K562 (cell line): ENCODE data around the gene ADD2. TPM values are rescaled to one million over a fixed set of nuclear protein-coding genes. Genes with fewer than 3 reads are reported as not detected.

Source experiments
- ATAC-seq: fragments of 200-7000 bp; cut with Tn5 transposase; 3 replicates; pipeline ENCODE4 v1.9.1; 2020; ENCODE audit warnings: moderate library complexity
- BruUV-seq: library from RNA; stranded (reverse); fragments of 400-500 nt; replicated peaks from 2 replicates; lab custom pipeline; 2021; lab: Mats Ljungman, UMichigan
- CTCF ChIA-PET: fragments of 300-600 bp; formaldehyde crosslinking; extraction: SDS; loops from one replicate; lab custom pipeline; 2021; ENCODE audit warnings: low intra/inter-chr PET ratio; lab: Yijun Ruan, JAX
- POLR2A ChIA-PET: fragments of 300-600, 350-650 bp; sonication (Branson Sonifier 250); formaldehyde crosslinking; extraction: SDS; loops from one replicate; lab custom pipeline; 2021; ENCODE audit warnings: antibody characterized with exemption, inconsistent platforms; lab: Yijun Ruan, JAX
- DNase-seq, 4 experiments: peaks; one replicate each; pipeline versions ENCODE4 v3.0.0 to v3.0.0-alpha.2; 2011 to 2018; ENCODE audit warnings: low spot score in 3 of 4, mixed read lengths in 3 of 4; ENCODE audit errors: extremely low read depth in 1 of 4
- FAIRE-seq: peaks from 2 replicates; lab custom pipeline; 2011; peaks lifted over from hg19 to GRCh38; lab: Jason Lieb, UNC
- H2AFZ ChIP-seq: 2 replicates; pipeline ENCODE4 v1.6.0; 2011; ENCODE audit warnings: low read depth, low read length, control low read depth, inconsistent platforms
- H3K27ac ChIP-seq: fragments of 200-600 bp; 3 replicates; pipeline ENCODE4 v1.8.0; 2011; ENCODE audit warnings: low read depth, mild to moderate bottlenecking, control low read depth, inconsistent platforms, low read length, moderate library complexity, mixed read lengths; ENCODE audit errors: extremely low read depth
- H3K27me3 ChIP-seq, 2 experiments: fragments of 300-600 bp in 1 of 2; 2 replicates in 1 of 2; 3 replicates in 1 of 2; pipeline versions ENCODE4 v1.6.0 to v1.8.0; 2011; ENCODE audit warnings: inconsistent platforms in 2 of 2, low read length in 2 of 2, mild to moderate bottlenecking in 1 of 2, mixed read lengths in 1 of 2, moderate library complexity in 1 of 2; ENCODE audit not compliant: control insufficient read depth in 2 of 2, insufficient read depth in 2 of 2
- H3K36me3 ChIP-seq: fragments of 300-600 bp; 3 replicates; pipeline ENCODE4 v1.8.0; 2011; ENCODE audit warnings: mild to moderate bottlenecking, low read length, inconsistent platforms; ENCODE audit not compliant: control insufficient read depth, insufficient read depth
- H3K4me1 ChIP-seq, 2 experiments: fragments of 200-600 bp in 1 of 2; replicated peaks in 1 of 2; 2 replicates in 1 of 2; 3 replicates in 1 of 2; pipeline versions ENCODE4 v1.5.1 to v1.8.0; 2011; ENCODE audit warnings: inconsistent platforms in 2 of 2, low read length in 2 of 2, mild to moderate bottlenecking in 1 of 2, mixed read lengths in 1 of 2, moderate library complexity in 1 of 2; ENCODE audit not compliant: control insufficient read depth in 2 of 2, insufficient read depth in 2 of 2
- H3K4me2 ChIP-seq: 2 replicates; pipeline ENCODE4 v1.6.1; 2011; ENCODE audit warnings: low read length, control low read depth, inconsistent platforms, mixed read lengths; ENCODE audit not compliant: insufficient read depth
- H3K4me3 ChIP-seq: fragments of 200-600 bp; sonication (generic), shearing (Covaris generic); 2 replicates; pipeline ENCODE4 v1.5.1; 2016; ENCODE audit warnings: control low read depth, inconsistent platforms
- H3K79me2 ChIP-seq: fragments of 200-600 bp; 3 replicates; pipeline ENCODE4 v1.8.0; 2011; ENCODE audit warnings: low read length, inconsistent platforms; ENCODE audit not compliant: control insufficient read depth, insufficient read depth
- H3K9ac ChIP-seq, 2 experiments: 2 replicates each; pipeline versions ENCODE4 v1.6.0 to v1.6.1; 2011; ENCODE audit warnings: low read depth in 2 of 2, low read length in 2 of 2, control low read depth in 1 of 2, inconsistent platforms in 1 of 2, mild to moderate bottlenecking in 1 of 2, mixed read lengths in 1 of 2; ENCODE audit not compliant: insufficient read depth in 1 of 2
- H3K9me1 ChIP-seq: one replicate; pipeline ENCODE4 v1.6.0; 2011; ENCODE audit warnings: inconsistent platforms, mild to moderate bottlenecking, low read length, moderate library complexity; ENCODE audit not compliant: control insufficient read depth, insufficient read depth
- H3K9me3 ChIP-seq: replicated peaks from 2 replicates; pipeline ENCODE4 v1.5.1; 2011; ENCODE audit warnings: low read depth, low read length, inconsistent platforms; ENCODE audit not compliant: control insufficient read depth, insufficient read depth
- H4K20me1 ChIP-seq: replicated peaks from 2 replicates; pipeline ENCODE4 v1.6.1; 2011; ENCODE audit warnings: low read length, inconsistent platforms, mixed read lengths; ENCODE audit not compliant: control insufficient read depth, insufficient read depth
- CEBPB ChIP-seq: fragments of 450-650 bp; IDR thresholded peaks from 2 replicates; pipeline ENCODE4 v1.6.1; 2016; ENCODE audit warnings: missing genetic modification characterization, missing compliant biosample characterization
- NR0B1 ChIP-seq: fragments of 450-650 bp; IDR thresholded peaks from one replicate; pipeline ENCODE4 v1.6.1; 2018; ENCODE audit warnings: mild to moderate bottlenecking, moderate library complexity; ENCODE audit not compliant: partially characterized antibody
- WGBS: fragments of 100-300 bp; shearing (Covaris generic); methylation state at CpG from one replicate; pipeline ENCODE4 v1.1.6; 2016; ENCODE audit warnings: low coverage, mixed read lengths; ENCODE audit not compliant: insufficient coverage; ENCODE audit errors: missing lambda C conversion rate; 5-methylcytosine and 5-hydroxymethylcytosine counted together
- in situ Hi-C: fragments of 300-500 bp; cut with MboI; formaldehyde crosslinking; loops from 4 replicates; pipeline ENCODE4 v1.15.0; 2018; ENCODE audit warnings: inconsistent platforms, mixed read lengths
- intact Hi-C: fragments of 100-400 bp; cut with micrococcal nuclease; formaldehyde crosslinking; loops from 2 replicates; pipeline ENCODE4 v1.14.2; 2022
- polyA plus RNA-seq, 8 experiments: library from polyadenylated mRNA; depleted of rRNA in 4 of 8; stranded (reverse) in 5 of 8; unstranded in 3 of 8; fragments of >200 nt; fragmentation: Nextera tagmentation in 2 of 8; fragmentation: Illumina TruSeq in 1 of 8; extraction: Ambion mirVana in 2 of 8; extraction: Trizol in 1 of 8; gene quantifications; 2 replicates each; pipeline versions ENCODE4 v1.2.1 to v1.2.3, GENCODE V29; 2011 to 2014; ENCODE audit warnings: inconsistent platforms in 1 of 8, missing spikeins in 1 of 8
- total RNA-seq, 7 experiments: library from RNA; depleted of rRNA in 6 of 7; stranded (reverse); fragments of >200 nt in 6 of 7; fragmentation: Illumina TruSeq in 2 of 7; extraction: Trizol in 2 of 7; gene quantifications; 2 replicates each; pipeline versions ENCODE4 v1.2.1 to v1.2.3, GENCODE V29; 2011 to 2021; ENCODE audit warnings: low replicate concordance in 1 of 7

Gene ADD2
- total and polyA plus RNA-seq, 9 of the 15 experiments (the other 6 are each of a cell fraction or from before 2014, with no cell fraction given): 3.5 to 63.0 (median 36.2) TPM

GRCh38 chr2:70648961-70649360 lies 119.0 kb downstream of the ADD2 start:
- Histone ChIP-seq H2AFZ (no peak overlapping the region), H4K20me1 (no peaks in the 10 kb centered on the region), H3K4me3 (no peak overlapping the region), H3K36me3 (no peaks in the 10 kb centered on the region), H3K9me3 (no peaks in the 10 kb centered on the region; the same call in 1 of the 2 replicates), H3K9ac (no peak overlapping the region), H3K4me2 (no peak overlapping the region), H3K27me3 (no peaks in the 10 kb centered on the region; a peak in 1 of 5 replicates), H3K9me1 (no peaks in the 10 kb centered on the region), H3K4me1 (no peaks in the 10 kb centered on the region), H3K27ac (no peak overlapping the region), H3K79me2 (no peaks in the 10 kb centered on the region)
- no peak for DNase-seq
- POLR2A ChIA-PET: no interaction called here
- no peak for FAIRE-seq
- no TSS peak for BruUV-seq
- ATAC-seq: no peak
- WGBS: 23% methylated on average over 3 of the region's 3 CpGs
- in situ Hi-C loops (loop anchor here (10.0 to 25.0 kb wide), 2 partner anchors 334 to 737 kb away; partner anchors contain the start of gene MXD1), intact Hi-C loops (loop anchor here (1.0 to 10.0 kb wide), 2 partner anchors 94 to 345 kb away; partner anchors contain the start of gene TGFA)
- CTCF ChIA-PET: interaction anchor here (1.5 kb wide), 1 partner anchor 119 kb away, joined by 5 read pairs; the partner anchor contains the start of gene ADD2
- TF ChIP-seq CEBPB (tag) (0 out of 2 replicates have a peak, but pooled peaks have one; percentile 10), NR0B1 (no peak)
